ENCODE results near the gene MAJIN. TPM values are rescaled to one million over a fixed set of nuclear protein-coding genes. Genes with fewer than 3 reads are reported as not detected.

Gene MAJIN
- total and polyA plus RNA-seq, 9 of the 15 experiments (the other 6 are each of a cell fraction or from before 2014, with no cell fraction given), result 0.17 to 0.83 (median 0.24) TPM; not detected in 2

DNA sequence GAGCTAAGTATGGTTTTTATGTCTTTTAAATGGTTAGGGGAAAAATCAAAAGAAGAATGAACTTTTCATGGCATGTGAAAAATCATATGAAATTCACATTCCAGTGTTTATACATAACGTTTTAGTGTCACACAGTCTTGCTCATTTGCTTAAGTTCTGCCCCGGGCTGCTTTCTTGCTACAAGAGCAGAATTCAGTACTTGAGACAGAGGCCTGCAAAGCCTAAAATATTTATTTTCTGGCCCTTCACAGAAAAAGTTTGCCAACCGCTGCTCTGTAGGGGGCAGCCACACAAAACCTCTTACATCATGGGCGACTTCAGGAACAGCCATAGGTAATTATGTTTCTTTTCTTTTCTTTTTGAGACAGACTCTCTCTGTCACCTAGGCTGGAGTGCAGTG lies 53.9 kb downstream of the MAJIN start (continued):
- TF ChIP-seq, protein P1, sequence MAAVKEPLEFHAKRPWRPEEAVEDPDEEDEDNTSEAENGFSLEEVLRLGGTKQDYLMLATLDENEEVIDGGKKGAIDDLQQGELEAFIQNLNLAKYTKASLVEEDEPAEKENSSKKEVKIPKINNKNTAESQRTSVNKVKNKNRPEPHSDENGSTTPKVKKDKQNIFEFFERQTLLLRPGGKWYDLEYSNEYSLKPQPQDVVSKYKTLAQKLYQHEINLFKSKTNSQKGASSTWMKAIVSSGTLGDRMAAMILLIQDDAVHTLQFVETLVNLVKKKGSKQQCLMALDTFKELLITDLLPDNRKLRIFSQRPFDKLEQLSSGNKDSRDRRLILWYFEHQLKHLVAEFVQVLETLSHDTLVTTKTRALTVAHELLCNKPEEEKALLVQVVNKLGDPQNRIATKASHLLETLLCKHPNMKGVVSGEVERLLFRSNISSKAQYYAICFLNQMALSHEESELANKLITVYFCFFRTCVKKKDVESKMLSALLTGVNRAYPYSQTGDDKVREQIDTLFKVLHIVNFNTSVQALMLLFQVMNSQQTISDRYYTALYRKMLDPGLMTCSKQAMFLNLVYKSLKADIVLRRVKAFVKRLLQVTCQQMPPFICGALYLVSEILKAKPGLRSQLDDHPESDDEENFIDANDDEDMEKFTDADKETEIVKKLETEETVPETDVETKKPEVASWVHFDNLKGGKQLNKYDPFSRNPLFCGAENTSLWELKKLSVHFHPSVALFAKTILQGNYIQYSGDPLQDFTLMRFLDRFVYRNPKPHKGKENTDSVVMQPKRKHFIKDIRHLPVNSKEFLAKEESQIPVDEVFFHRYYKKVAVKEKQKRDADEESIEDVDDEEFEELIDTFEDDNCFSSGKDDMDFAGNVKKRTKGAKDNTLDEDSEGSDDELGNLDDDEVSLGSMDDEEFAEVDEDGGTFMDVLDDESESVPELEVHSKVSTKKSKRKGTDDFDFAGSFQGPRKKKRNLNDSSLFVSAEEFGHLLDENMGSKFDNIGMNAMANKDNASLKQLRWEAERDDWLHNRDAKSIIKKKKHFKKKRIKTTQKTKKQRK (IDR thresholded peaks at IDR 0.05; ENCODE audit: borderline replicate concordance, low read depth, low read length), result no peak
- TF ChIP-seq, protein P2, sequence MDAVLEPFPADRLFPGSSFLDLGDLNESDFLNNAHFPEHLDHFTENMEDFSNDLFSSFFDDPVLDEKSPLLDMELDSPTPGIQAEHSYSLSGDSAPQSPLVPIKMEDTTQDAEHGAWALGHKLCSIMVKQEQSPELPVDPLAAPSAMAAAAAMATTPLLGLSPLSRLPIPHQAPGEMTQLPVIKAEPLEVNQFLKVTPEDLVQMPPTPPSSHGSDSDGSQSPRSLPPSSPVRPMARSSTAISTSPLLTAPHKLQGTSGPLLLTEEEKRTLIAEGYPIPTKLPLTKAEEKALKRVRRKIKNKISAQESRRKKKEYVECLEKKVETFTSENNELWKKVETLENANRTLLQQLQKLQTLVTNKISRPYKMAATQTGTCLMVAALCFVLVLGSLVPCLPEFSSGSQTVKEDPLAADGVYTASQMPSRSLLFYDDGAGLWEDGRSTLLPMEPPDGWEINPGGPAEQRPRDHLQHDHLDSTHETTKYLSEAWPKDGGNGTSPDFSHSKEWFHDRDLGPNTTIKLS (IDR thresholded peaks at IDR 0.05; ENCODE audit: borderline replicate concordance, low read depth), result peak; percentile 12; the same call in 1 of the 2 replicates
- TF ChIP-seq TFAP4 (CRISPR knock-in tag; IDR thresholded peaks at IDR 0.05; ENCODE audit: borderline replicate concordance) (no peak), JUND (IDR thresholded peaks at IDR 0.05; ENCODE audit: borderline replicate concordance, low read depth, low read length) (peak; percentile 19; the same call in 1 of the 2 replicates), JUND (tag; IDR thresholded peaks at IDR 0.05; ENCODE audit: borderline replicate concordance, low read depth, low read length) (no peak; the same call in 2 of the 3 replicates), RAD21 (CRISPR knock-in tag; conservative IDR thresholded peaks at IDR 0.05 in 1 of 2, IDR thresholded peaks at IDR 0.05 in 1 of 2) (peak; percentile 23 to 41; a peak in 3 of 4 replicates), HEY1 (CRISPR knock-in tag; IDR thresholded peaks at IDR 0.05; ENCODE audit: borderline replicate concordance) (no peak), PRMT5 (CRISPR knock-in tag; IDR thresholded peaks at IDR 0.05) (no peak), NR2C2 (CRISPR knock-in tag; IDR thresholded peaks at IDR 0.05) (no peak), NR2C2 (tag; IDR thresholded peaks at IDR 0.05) (no peak), ZFP36 (IDR thresholded peaks at IDR 0.05; ENCODE audit: low read depth, low read length, partially characterized antibody) (no peak), TAL1 (IDR thresholded peaks at IDR 0.05) (0 out of 2 replicates have a peak, but pooled peaks have one; percentile 9), CEBPG (CRISPR knock-in tag; IDR thresholded peaks at IDR 0.05) (no peak), CEBPG (tag; conservative IDR thresholded peaks at IDR 0.05 in 1 of 2, IDR thresholded peaks at IDR 0.05 in 1 of 2) (peak in 1 of 2 experiments; percentile 36; a peak in 1 of 4 replicates), CREM (IDR thresholded peaks at IDR 0.05; ENCODE audit: low read depth) (peak; percentile 34; the same call in 1 of the 2 replicates)
- TF ChIP-seq, protein P3, sequence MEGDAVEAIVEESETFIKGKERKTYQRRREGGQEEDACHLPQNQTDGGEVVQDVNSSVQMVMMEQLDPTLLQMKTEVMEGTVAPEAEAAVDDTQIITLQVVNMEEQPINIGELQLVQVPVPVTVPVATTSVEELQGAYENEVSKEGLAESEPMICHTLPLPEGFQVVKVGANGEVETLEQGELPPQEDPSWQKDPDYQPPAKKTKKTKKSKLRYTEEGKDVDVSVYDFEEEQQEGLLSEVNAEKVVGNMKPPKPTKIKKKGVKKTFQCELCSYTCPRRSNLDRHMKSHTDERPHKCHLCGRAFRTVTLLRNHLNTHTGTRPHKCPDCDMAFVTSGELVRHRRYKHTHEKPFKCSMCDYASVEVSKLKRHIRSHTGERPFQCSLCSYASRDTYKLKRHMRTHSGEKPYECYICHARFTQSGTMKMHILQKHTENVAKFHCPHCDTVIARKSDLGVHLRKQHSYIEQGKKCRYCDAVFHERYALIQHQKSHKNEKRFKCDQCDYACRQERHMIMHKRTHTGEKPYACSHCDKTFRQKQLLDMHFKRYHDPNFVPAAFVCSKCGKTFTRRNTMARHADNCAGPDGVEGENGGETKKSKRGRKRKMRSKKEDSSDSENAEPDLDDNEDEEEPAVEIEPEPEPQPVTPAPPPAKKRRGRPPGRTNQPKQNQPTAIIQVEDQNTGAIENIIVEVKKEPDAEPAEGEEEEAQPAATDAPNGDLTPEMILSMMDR (IDR thresholded peaks at IDR 0.05 in 2 of 3, conservative IDR thresholded peaks at IDR 0.05 in 1 of 3; ENCODE audit: insufficient read depth in 2 of 3, low read depth in 1 of 3, low read length in 3 of 3), result peak; percentile 32 to 59 (median 50); a peak in 3 of 6 replicates
- TF ChIP-seq, protein P4, sequence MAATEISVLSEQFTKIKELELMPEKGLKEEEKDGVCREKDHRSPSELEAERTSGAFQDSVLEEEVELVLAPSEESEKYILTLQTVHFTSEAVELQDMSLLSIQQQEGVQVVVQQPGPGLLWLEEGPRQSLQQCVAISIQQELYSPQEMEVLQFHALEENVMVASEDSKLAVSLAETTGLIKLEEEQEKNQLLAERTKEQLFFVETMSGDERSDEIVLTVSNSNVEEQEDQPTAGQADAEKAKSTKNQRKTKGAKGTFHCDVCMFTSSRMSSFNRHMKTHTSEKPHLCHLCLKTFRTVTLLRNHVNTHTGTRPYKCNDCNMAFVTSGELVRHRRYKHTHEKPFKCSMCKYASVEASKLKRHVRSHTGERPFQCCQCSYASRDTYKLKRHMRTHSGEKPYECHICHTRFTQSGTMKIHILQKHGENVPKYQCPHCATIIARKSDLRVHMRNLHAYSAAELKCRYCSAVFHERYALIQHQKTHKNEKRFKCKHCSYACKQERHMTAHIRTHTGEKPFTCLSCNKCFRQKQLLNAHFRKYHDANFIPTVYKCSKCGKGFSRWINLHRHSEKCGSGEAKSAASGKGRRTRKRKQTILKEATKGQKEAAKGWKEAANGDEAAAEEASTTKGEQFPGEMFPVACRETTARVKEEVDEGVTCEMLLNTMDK (IDR thresholded peaks at IDR 0.05; ENCODE audit: borderline replicate concordance, insufficient read depth, low read depth, low read length, poor library complexity, severe bottlenecking), result peak; percentile 78

Measured in K562 (cell line).